T-cell (primary cell): ENCODE results near the gene DDRGK1. TPM values are rescaled to one million over a fixed set of nuclear protein-coding genes. Genes with fewer than 3 reads are reported as not detected.

Source experiments
- ATAC-seq, 4 experiments: fragments of 200-7000 bp in 3 of 4; fragments of 150-1000 bp in 1 of 4; cut with Tn5 transposase; replicated peaks in 1 of 4; 1 replicate in 3 of 4; 2 replicates in 1 of 4; pipeline ENCODE4 v1.10.0; 2021; ENCODE audit warnings: moderate library complexity in 3 of 4, mild to moderate bottlenecking in 2 of 4, moderate number of reproducible peaks in 1 of 4
- CTCF ChIA-PET, 2 donors: fragments of 300-600 bp; sonication (Branson Sonifier 250); formaldehyde crosslinking; loops; one replicate each; lab custom pipeline; 2022; ENCODE audit warnings: antibody characterized with exemption in 2 of 2; lab: Charles Lee
- POLR2A ChIA-PET, 2 donors: fragments of 300-600 bp; sonication (Branson Sonifier 250); formaldehyde crosslinking; loops; one replicate each; lab custom pipeline; 2022; ENCODE audit warnings: antibody characterized with exemption in 2 of 2; lab: Charles Lee
- DNase-seq, 35 experiments: peaks; one replicate each; pipeline versions ENCODE4 v3.0.0 to v3.0.0-alpha.2; 2013 to 2023
- H3K27ac ChIP-seq: one replicate; pipeline ENCODE4 v1.5.1; 2013; ENCODE audit warnings: low read length
- H3K27me3 ChIP-seq, 2 experiments: replicated peaks in 1 of 2; 1 replicate in 1 of 2; 2 replicates in 1 of 2; pipeline versions ENCODE4 v1.6.1 to v1.7.0; 2013; ENCODE audit warnings: low read length in 1 of 2, mixed read lengths in 1 of 2; ENCODE audit not compliant: control insufficient read depth in 2 of 2, insufficient read depth in 2 of 2; ENCODE audit errors: extremely low read depth in 1 of 2
- H3K36me3 ChIP-seq, 2 donors: 1 replicate in 1 of 2; 2 replicates in 1 of 2; pipeline versions ENCODE4 v1.6.1 to v1.7.0; 2013; ENCODE audit warnings: low read length in 1 of 2; ENCODE audit not compliant: control insufficient read depth in 2 of 2, insufficient read depth in 1 of 2; ENCODE audit errors: extremely low read depth in 1 of 2
- H3K4me1 ChIP-seq, 2 experiments: 1 replicate in 1 of 2; 2 replicates in 1 of 2; pipeline versions ENCODE4 v1.6.1 to v1.7.0; 2013; ENCODE audit warnings: low read length in 2 of 2, mixed read lengths in 1 of 2; ENCODE audit not compliant: insufficient read depth in 2 of 2, control insufficient read depth in 1 of 2; ENCODE audit errors: extremely low read depth in 1 of 2
- H3K4me3 ChIP-seq, 2 donors: 1 replicate in 1 of 2; 2 replicates in 1 of 2; pipeline versions ENCODE4 v1.5.1 to v1.7.0; 2013; ENCODE audit warnings: mild to moderate bottlenecking in 2 of 2, low read length in 1 of 2, moderate library complexity in 1 of 2; ENCODE audit not compliant: control insufficient read depth in 1 of 2; ENCODE audit errors: extremely low read depth in 1 of 2
- H3K9me3 ChIP-seq: 2 replicates; pipeline ENCODE4 v1.7.0; 2013
- H3K27ac Mint-ChIP-seq, 2 donors: one replicate each; pipeline ENCODE4 v1.8.0; 2020 to 2021; ENCODE audit warnings: mild to moderate bottlenecking in 2 of 2, mixed read lengths in 2 of 2
- H3K27me3 Mint-ChIP-seq, 2 donors: one replicate each; pipeline ENCODE4 v1.8.0; 2021 to 2022; ENCODE audit warnings: mixed read lengths in 2 of 2
- H3K36me3 Mint-ChIP-seq: one replicate; pipeline ENCODE4 v1.8.0; 2021; ENCODE audit warnings: mixed read lengths
- H3K4me1 Mint-ChIP-seq, 3 donors: one replicate each; pipeline ENCODE4 v1.8.0; 2020 to 2022; ENCODE audit warnings: mixed read lengths in 3 of 3, mild to moderate bottlenecking in 1 of 3
- H3K4me3 Mint-ChIP-seq, 3 donors: one replicate each; pipeline ENCODE4 v1.8.0; 2020 to 2022; ENCODE audit warnings: mild to moderate bottlenecking in 3 of 3, mixed read lengths in 3 of 3, moderate library complexity in 3 of 3
- H3K9me3 Mint-ChIP-seq, 3 donors: one replicate each; pipeline ENCODE4 v1.8.0; 2020 to 2022; ENCODE audit warnings: mixed read lengths in 3 of 3
- WGBS: methylation state at CpG from one replicate; pipeline ENCODE4 v1.1.5; 2013; ENCODE audit warnings: missing lambda C conversion rate; ENCODE audit not compliant: insufficient coverage; 5-methylcytosine and 5-hydroxymethylcytosine counted together
- total RNA-seq, 35 experiments: library from RNA in 6 of 35; stranded (reverse) in 6 of 35; fragments of 120-200 nt in 1 of 35; gene quantifications; one replicate each; pipeline versions ENCODE4 v1.2.1 to v1.2.4 and lab custom pipeline; 2013 to 2026

DDRGK1 gene
- total RNA-seq, 5 donors from 2014 or later (not counting 1 experiment from before 2014, with no cell fraction given), result 44.6 to 76.3 (median 68.2) TPM

DNA sequence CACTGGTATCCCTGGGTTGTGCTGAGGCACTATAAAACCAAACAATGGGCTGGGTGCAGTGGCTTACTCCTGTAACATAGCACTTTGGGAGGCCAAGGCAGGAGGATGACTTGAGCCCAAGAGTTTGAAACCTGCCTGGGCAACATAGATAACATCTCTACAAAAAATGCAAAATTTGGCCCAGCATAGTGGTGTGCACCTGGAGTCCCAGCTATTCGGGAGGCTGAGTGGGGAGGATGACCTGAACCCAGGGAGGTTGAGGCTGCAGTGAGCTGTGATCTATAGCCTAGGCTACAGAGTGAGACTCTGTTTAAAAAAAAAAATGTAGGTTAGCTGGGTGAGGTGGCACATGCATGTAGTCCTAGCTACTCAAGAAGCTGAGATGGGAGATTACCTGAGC, 42.2 kb upstream of the DDRGK1 start:
- POLR2A ChIA-PET, result no interaction called here
- no peaks in the 10 kb centered on the region for H3K36me3 ChIP-seq
- no peak for ATAC-seq
- H3K27me3 ChIP-seq, result peaks cover 0 to 65% of the 10 kb centered on the region in 2 experiments
- H3K9me3 Mint-ChIP-seq, result no peaks in the 10 kb centered on the region
- H3K4me1 Mint-ChIP-seq, result peaks cover 0 to 5% (median 4%) of the 10 kb centered on the region in 3 donors
- no peak overlapping the region for H3K4me3 ChIP-seq
- no peak overlapping the region for H3K27ac ChIP-seq
- H3K4me1 ChIP-seq, result peaks cover 0 to 11% of the 10 kb centered on the region in 2 experiments
- no peak overlapping the region for H3K4me3 Mint-ChIP-seq
- no peak overlapping the region for H3K27ac Mint-ChIP-seq
- no peaks in the 10 kb centered on the region for H3K36me3 Mint-ChIP-seq
- CTCF ChIA-PET, result interaction anchor here in 1 of 2 donors (0.7 kb wide), 1 partner anchor 226 kb away, joined by 5 read pairs; no protein-coding TSS in a partner anchor
- DNase-seq, result no peak
- 100% methylated on average over 1 of the region's 1 CpG for WGBS
- H3K9me3 ChIP-seq, result no peaks in the 10 kb centered on the region
- peaks cover 19 to 33% of the 10 kb centered on the region in 2 donors for H3K27me3 Mint-ChIP-seq

- Mint-ChIP-seq H3K36me3 (no peaks in the 10 kb centered on the region), H3K27me3 (peaks cover 26 to 40% of the 10 kb centered on the region in 2 donors), H3K27ac (no peak overlapping the region), H3K4me3 (no peak overlapping the region), H3K9me3 (no peaks in the 10 kb centered on the region), H3K4me1 (peaks cover 4 to 5% (median 5%) of the 10 kb centered on the region in 3 donors)
- ATAC-seq (no peak), DNase-seq (no peak)
- no peaks in the 10 kb centered on the region for H3K36me3 ChIP-seq
- POLR2A ChIA-PET, result no interaction called here
- H3K4me1 ChIP-seq, result peaks cover 0 to 11% of the 10 kb centered on the region in 2 experiments
- H3K27me3 ChIP-seq, result peaks cover 0 to 63% of the 10 kb centered on the region in 2 experiments
- no peak overlapping the region for H3K27ac ChIP-seq
- CTCF ChIA-PET, result interaction anchor here in 1 of 2 donors (0.5 kb wide), 1 partner anchor 27 kb away, joined by 3 read pairs; no protein-coding TSS in a partner anchor
- H3K4me3 ChIP-seq, result no peak overlapping the region
- no CpG with 5 or more reads among the region's 4 CpGs for WGBS
- no peaks in the 10 kb centered on the region for H3K9me3 ChIP-seq
These were observed 41.2 kb upstream of the DDRGK1 start for GRCh38 chr20:3245711-3246110.

DNA sequence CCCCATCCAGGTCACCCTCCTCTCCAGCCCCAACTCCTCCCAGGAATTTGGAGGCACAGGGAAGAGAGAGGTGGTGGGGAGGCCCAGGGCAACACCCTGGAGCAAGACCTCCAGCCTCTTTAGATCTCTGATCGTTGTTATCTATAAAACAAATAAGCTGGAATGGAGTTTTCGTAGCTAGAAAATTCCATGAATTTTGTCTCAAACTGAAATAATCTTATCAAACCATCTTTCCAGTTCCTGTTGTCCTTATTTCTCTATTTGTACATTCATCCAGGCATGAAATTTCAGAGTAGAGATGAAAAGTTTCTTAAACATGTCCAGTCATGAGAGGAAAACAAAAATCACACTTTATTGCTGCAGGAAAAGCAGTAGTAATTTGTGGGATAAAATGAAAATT, 40.7 kb upstream of the DDRGK1 start:
- no peaks in the 10 kb centered on the region for H3K9me3 ChIP-seq
- Mint-ChIP-seq H3K27me3 (peaks cover 23 to 37% of the 10 kb centered on the region in 2 donors), H3K4me3 (no peak overlapping the region), H3K36me3 (no peaks in the 10 kb centered on the region), H3K9me3 (no peaks in the 10 kb centered on the region), H3K27ac (no peak overlapping the region), H3K4me1 (peaks cover 4 to 5% (median 5%) of the 10 kb centered on the region in 3 donors)
- ChIA-PET POLR2A (no interaction called here), CTCF (interaction anchor here in 1 of 2 donors (0.5 kb wide), 1 partner anchor 26 kb away, joined by 3 read pairs; no protein-coding TSS in a partner anchor)
- WGBS, result no CpG with 5 or more reads among the region's 2 CpGs
- no peak overlapping the region for H3K27ac ChIP-seq
- H3K27me3 ChIP-seq, result peaks cover 0 to 65% of the 10 kb centered on the region in 2 experiments
- peaks cover 0 to 11% of the 10 kb centered on the region in 2 experiments for H3K4me1 ChIP-seq
- H3K4me3 ChIP-seq, result no peak overlapping the region
- ATAC-seq (no peak), DNase-seq (no peak)
- H3K36me3 ChIP-seq, result no peaks in the 10 kb centered on the region

DNA sequence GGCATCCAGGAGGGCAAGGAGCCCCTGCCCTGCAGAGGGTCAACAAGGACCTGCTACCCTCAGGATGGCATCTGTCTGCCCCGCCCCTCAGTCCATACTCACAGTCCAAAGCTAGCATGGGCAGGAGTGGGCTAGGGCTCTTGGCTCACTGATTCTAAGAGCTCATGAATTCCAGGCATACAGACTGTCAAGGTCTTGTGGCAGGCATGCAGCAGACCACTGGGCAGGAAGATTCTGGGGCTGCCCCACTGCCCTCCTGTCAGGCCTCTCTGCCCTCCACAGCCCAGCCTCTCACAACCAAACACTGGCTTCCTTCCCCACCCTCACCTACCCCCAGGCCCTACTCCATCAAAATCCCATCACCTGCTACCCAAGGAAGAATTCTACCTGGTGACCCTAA, 40.1 kb upstream of the DDRGK1 start:
- peaks cover 0 to 17% of the 10 kb centered on the region in 2 experiments for H3K4me1 ChIP-seq
- H3K27ac ChIP-seq, result no peak overlapping the region
- POLR2A ChIA-PET, result no interaction called here
- H3K9me3 ChIP-seq, result no peaks in the 10 kb centered on the region
- peaks cover 8 to 11% (median 10%) of the 10 kb centered on the region in 3 donors for H3K4me1 Mint-ChIP-seq
- WGBS, result no CpG with 5 or more reads among the region's 1 CpG
- H3K36me3 Mint-ChIP-seq, result no peaks in the 10 kb centered on the region
- H3K27me3 Mint-ChIP-seq, result peaks cover 24 to 38% of the 10 kb centered on the region in 2 donors
- peaks cover 0 to 65% of the 10 kb centered on the region in 2 experiments for H3K27me3 ChIP-seq
- no peaks in the 10 kb centered on the region for H3K9me3 Mint-ChIP-seq
- H3K4me3 Mint-ChIP-seq, result no peak overlapping the region
- ATAC-seq, result no peak
- no peak overlapping the region for H3K4me3 ChIP-seq
- H3K27ac Mint-ChIP-seq, result no peak overlapping the region
- no peak for DNase-seq
- H3K36me3 ChIP-seq, result no peaks in the 10 kb centered on the region
- CTCF ChIA-PET, result no interaction called here

GRCh38 chr20:3243718-3244358, 39.4 kb upstream of the DDRGK1 start:
- WGBS, result 89% methylated on average over 5 of the region's 11 CpGs
- DNase-seq, result no peak
- Mint-ChIP-seq H3K27ac (no peak overlapping the region), H3K4me3 (no peak overlapping the region), H3K27me3 (peaks cover 26 to 40% of the 10 kb centered on the region in 2 donors), H3K36me3 (no peaks in the 10 kb centered on the region), H3K9me3 (no peaks in the 10 kb centered on the region), H3K4me1 (peaks cover 9 to 13% (median 9%) of the 10 kb centered on the region in 3 donors)
- ChIA-PET CTCF (no interaction called here), POLR2A (no interaction called here)
- no peaks in the 10 kb centered on the region for H3K9me3 ChIP-seq
- H3K36me3 ChIP-seq, result no peaks in the 10 kb centered on the region
- no peak for ATAC-seq
- no peak overlapping the region for H3K27ac ChIP-seq
- no peak overlapping the region for H3K4me3 ChIP-seq
- peaks cover 0 to 66% of the 10 kb centered on the region in 2 experiments for H3K27me3 ChIP-seq
- H3K4me1 ChIP-seq, result peaks cover 0 to 18% of the 10 kb centered on the region in 2 experiments

DNA sequence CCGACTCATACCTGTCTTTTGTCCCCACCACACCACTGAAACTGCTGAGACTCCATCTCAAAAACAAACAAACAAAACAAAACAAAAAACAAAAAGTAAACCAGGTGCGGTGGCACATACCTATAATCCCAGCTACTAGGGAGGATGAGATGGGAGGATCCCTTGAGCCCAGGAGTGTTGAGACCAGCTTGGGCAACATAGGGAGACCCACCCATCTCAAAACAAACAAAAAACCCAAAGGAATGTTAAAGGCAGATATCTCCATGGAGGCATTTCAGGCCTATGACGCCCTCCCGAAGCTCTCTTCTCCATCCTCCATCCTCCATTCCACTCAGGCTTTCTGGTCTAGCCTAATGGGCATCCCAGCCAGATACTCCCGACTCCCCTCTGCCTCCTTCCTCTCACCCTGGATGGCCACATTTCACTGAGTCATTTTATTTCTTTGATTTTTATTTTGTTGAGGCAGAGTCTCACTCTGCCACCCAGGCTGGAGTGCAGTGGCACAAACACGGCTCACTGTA, 37.8 kb upstream of the DDRGK1 start:
- no peak overlapping the region for H3K27ac ChIP-seq
- Mint-ChIP-seq H3K4me1 (peaks cover 7 to 13% (median 10%) of the 10 kb centered on the region in 3 donors), H3K27me3 (peaks cover 26 to 36% of the 10 kb centered on the region in 2 donors), H3K36me3 (no peaks in the 10 kb centered on the region), H3K4me3 (no peak overlapping the region), H3K27ac (no peak overlapping the region), H3K9me3 (no peaks in the 10 kb centered on the region)
- ChIA-PET POLR2A (no interaction called here), CTCF (no interaction called here)
- ATAC-seq, result no peak
- DNase-seq, result no peak
- H3K27me3 ChIP-seq, result peaks cover 2 to 65% of the 10 kb centered on the region in 2 experiments
- H3K4me3 ChIP-seq, result no peak overlapping the region
- WGBS, result 63% methylated on average over 3 of the region's 6 CpGs
- H3K4me1 ChIP-seq, result peaks cover 0 to 24% of the 10 kb centered on the region in 2 experiments
- no peaks in the 10 kb centered on the region for H3K9me3 ChIP-seq
- H3K36me3 ChIP-seq, result no peaks in the 10 kb centered on the region
